Fibroblast of lung (primary cell): Measurements from ENCODE around the gene ZBP1.

ENCODE experiments used
- EZH2 ChIP-seq: IDR thresholded peaks from 2 replicates; pipeline ENCODE4 v1.5.1; 2012; ENCODE audit warnings: low read length, control low read depth, mild to moderate bottlenecking; ENCODE audit errors: missing control alignments
- TF ChIP-seq, protein P1 (sequence below), 2 donors: IDR thresholded peaks in 1 of 2; conservative IDR thresholded peaks in 1 of 2; 1 replicate in 1 of 2; 2 replicates in 1 of 2; pipeline ENCODE4 v1.5.1; 2011 to 2012; ENCODE audit warnings: low read length in 2 of 2, control low read depth in 1 of 2, inconsistent platforms in 1 of 2, low read depth in 1 of 2, mild to moderate bottlenecking in 1 of 2

DNA sequence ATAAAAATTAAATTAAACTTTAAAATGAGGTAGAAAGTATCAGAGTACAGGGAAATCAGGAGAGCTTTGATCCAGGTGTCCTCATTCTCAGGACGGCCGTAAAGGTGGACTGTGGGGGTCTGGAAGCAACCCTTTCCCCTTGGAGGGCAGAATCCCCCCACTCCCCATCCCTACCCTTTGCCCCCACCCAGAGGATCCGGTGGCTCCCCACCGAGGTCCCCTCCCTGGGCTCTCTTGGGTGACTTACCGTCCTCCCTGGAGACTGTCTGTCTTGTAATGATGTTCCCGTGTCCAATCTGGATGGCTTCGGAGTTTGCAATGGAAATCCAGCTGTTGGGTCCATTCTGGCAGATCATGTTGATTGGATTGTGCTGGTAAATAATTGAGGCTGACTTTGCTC, 7.3 kb downstream of the ZBP1 start:
- TF ChIP-seq, protein P1, sequence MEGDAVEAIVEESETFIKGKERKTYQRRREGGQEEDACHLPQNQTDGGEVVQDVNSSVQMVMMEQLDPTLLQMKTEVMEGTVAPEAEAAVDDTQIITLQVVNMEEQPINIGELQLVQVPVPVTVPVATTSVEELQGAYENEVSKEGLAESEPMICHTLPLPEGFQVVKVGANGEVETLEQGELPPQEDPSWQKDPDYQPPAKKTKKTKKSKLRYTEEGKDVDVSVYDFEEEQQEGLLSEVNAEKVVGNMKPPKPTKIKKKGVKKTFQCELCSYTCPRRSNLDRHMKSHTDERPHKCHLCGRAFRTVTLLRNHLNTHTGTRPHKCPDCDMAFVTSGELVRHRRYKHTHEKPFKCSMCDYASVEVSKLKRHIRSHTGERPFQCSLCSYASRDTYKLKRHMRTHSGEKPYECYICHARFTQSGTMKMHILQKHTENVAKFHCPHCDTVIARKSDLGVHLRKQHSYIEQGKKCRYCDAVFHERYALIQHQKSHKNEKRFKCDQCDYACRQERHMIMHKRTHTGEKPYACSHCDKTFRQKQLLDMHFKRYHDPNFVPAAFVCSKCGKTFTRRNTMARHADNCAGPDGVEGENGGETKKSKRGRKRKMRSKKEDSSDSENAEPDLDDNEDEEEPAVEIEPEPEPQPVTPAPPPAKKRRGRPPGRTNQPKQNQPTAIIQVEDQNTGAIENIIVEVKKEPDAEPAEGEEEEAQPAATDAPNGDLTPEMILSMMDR (conservative IDR thresholded peaks at IDR 0.05 in 1 of 2, IDR thresholded peaks at IDR 0.05 in 1 of 2; ENCODE audit: low read depth in 1 of 2, low read length in 2 of 2): no peak
- no peak for TF ChIP-seq EZH2
